H1 (cell line): Measurements from ENCODE around the gene KCNV2. TPM values are rescaled to one million over a fixed set of nuclear protein-coding genes. Genes with fewer than 3 reads are reported as not detected.

Source experiments
- CTCF ChIA-PET: fragments of 300-600 bp; sonication (Branson Sonifier 250); formaldehyde crosslinking; loops from one replicate; lab custom pipeline; 2021; ENCODE audit not compliant: partially characterized antibody; lab: Charles Lee
- POLR2A ChIA-PET: fragments of 300-600 bp; sonication (Branson Sonifier 250); formaldehyde crosslinking; loops from one replicate; lab custom pipeline; 2021; ENCODE audit warnings: inconsistent platforms; ENCODE audit not compliant: partially characterized antibody; lab: Charles Lee
- DNase-seq, 2 experiments: peaks; one replicate each; pipeline versions ENCODE4 v3.0.0 to v3.0.0-alpha.2; 2010 to 2022; ENCODE audit warnings: low spot score in 2 of 2, low read depth in 1 of 2, mixed read lengths in 1 of 2
- FAIRE-seq: peaks from 2 replicates; lab custom pipeline; 2011; peaks lifted over from hg19 to GRCh38; lab: Jason Lieb, UNC
- H2AFZ ChIP-seq: 2 replicates; pipeline ENCODE4 v1.8.1; 2012; ENCODE audit warnings: low read length, inconsistent platforms
- H2AK5ac ChIP-seq: 2 replicates; pipeline ENCODE4 v1.6.1; 2013; ENCODE audit warnings: low read depth, low read length
- H2BK120ac ChIP-seq: replicated peaks from 2 replicates; pipeline ENCODE3; 2013; ENCODE audit warnings: low read depth, low read length, inconsistent platforms
- H2BK12ac ChIP-seq: 2 replicates; pipeline ENCODE4 v1.6.1; 2013; ENCODE audit warnings: low read depth, low read length
- H2BK15ac ChIP-seq: 2 replicates; pipeline ENCODE4 v1.6.1; 2013; ENCODE audit warnings: low read length
- H2BK20ac ChIP-seq: 2 replicates; pipeline ENCODE4 v1.6.1; 2013; ENCODE audit warnings: low read length
- H2BK5ac ChIP-seq: 2 replicates; pipeline ENCODE4 v1.6.1; 2013; ENCODE audit warnings: low read depth, low read length
- H3K14ac ChIP-seq: 2 replicates; pipeline ENCODE4 v1.6.1; 2013; ENCODE audit warnings: inconsistent platforms; ENCODE audit not compliant: insufficient read length
- H3K18ac ChIP-seq: 2 replicates; pipeline ENCODE4 v1.6.1; 2013; ENCODE audit warnings: low read length; ENCODE audit errors: extremely low read depth
- H3K23ac ChIP-seq: 2 replicates; pipeline ENCODE4 v1.6.1; 2013; ENCODE audit warnings: inconsistent platforms; ENCODE audit not compliant: insufficient read length
- H3K23me2 ChIP-seq: 2 replicates; pipeline ENCODE4 v1.6.1; 2013; ENCODE audit warnings: low read depth, low read length
- H3K27ac ChIP-seq: 2 replicates; pipeline ENCODE4 v1.6.1; 2011; ENCODE audit warnings: low read depth, low read length, inconsistent platforms
- H3K27me3 ChIP-seq, 4 experiments: replicated peaks in 1 of 4; 1 replicate in 1 of 4; 2 replicates in 3 of 4; pipeline versions ENCODE4 v1.6.1 to v1.8.1; 2011 to 2013; ENCODE audit warnings: low read length in 3 of 4, mild to moderate bottlenecking in 3 of 4, inconsistent platforms in 2 of 4, mixed read lengths in 2 of 4, moderate library complexity in 1 of 4; ENCODE audit not compliant: control insufficient read depth in 3 of 4, insufficient read depth in 3 of 4; ENCODE audit errors: extremely low read depth in 1 of 4
- H3K36me3 ChIP-seq, 4 experiments: 2 replicates each; pipeline versions ENCODE4 v1.6.1 to v1.8.1; 2011 to 2013; ENCODE audit warnings: mild to moderate bottlenecking in 4 of 4, low read length in 3 of 4, moderate library complexity in 2 of 4, control low read depth in 1 of 4, inconsistent platforms in 1 of 4; ENCODE audit not compliant: insufficient read depth in 4 of 4, control insufficient read depth in 2 of 4
- H3K4ac ChIP-seq: replicated peaks from 2 replicates; pipeline ENCODE3; 2013; ENCODE audit warnings: low read length, low read depth, mixed read lengths, inconsistent platforms; ENCODE audit not compliant: insufficient read length
- H3K4me1 ChIP-seq, 4 experiments: replicated peaks in 1 of 4; 1 replicate in 1 of 4; 2 replicates in 3 of 4; pipeline versions ENCODE4 v1.6.1 to v1.8.1; 2011 to 2013; ENCODE audit warnings: low read length in 3 of 4, inconsistent platforms in 2 of 4, mixed read lengths in 1 of 4; ENCODE audit not compliant: insufficient read depth in 4 of 4, control insufficient read depth in 3 of 4
- H3K4me2 ChIP-seq, 2 experiments: 2 replicates each; pipeline versions ENCODE4 v1.6.1 to v1.8.1; 2011 to 2013; ENCODE audit warnings: low read depth in 2 of 2, low read length in 2 of 2, control low read depth in 1 of 2, inconsistent platforms in 1 of 2, mild to moderate bottlenecking in 1 of 2; ENCODE audit not compliant: insufficient read depth in 1 of 2
- H3K4me3 ChIP-seq, 4 experiments: fragments of 200-600, 300-600 bp in 1 of 4; sonication (generic), shearing (Covaris generic), sonication (Bioruptor Twin) in 1 of 4; 2 replicates each; pipeline versions ENCODE4 v1.5.1 to v1.8.1; 2011 to 2016; ENCODE audit warnings: low read length in 4 of 4, low read depth in 3 of 4, control low read depth in 2 of 4, inconsistent platforms in 2 of 4, mild to moderate bottlenecking in 2 of 4, mixed read lengths in 1 of 4, moderate library complexity in 1 of 4; ENCODE audit not compliant: insufficient read depth in 2 of 4; ENCODE audit errors: extremely low read depth in 1 of 4
- H3K56ac ChIP-seq: replicated peaks from 2 replicates; pipeline ENCODE3; 2013; ENCODE audit warnings: low read depth, mild to moderate bottlenecking, mixed read lengths, low read length, inconsistent platforms; ENCODE audit not compliant: insufficient read length
- H3K79me1 ChIP-seq: 2 replicates; pipeline ENCODE4 v1.6.1; 2013; ENCODE audit warnings: low read depth, low read length, control low read depth
- H3K79me2 ChIP-seq, 2 experiments: 2 replicates each; pipeline versions ENCODE4 v1.6.1 to v1.8.1; 2012 to 2013; ENCODE audit warnings: low read length in 2 of 2, mild to moderate bottlenecking in 2 of 2, inconsistent platforms in 1 of 2; ENCODE audit not compliant: insufficient read depth in 2 of 2, control insufficient read depth in 1 of 2
- H3K9ac ChIP-seq, 4 experiments: replicated peaks in 1 of 4; 1 replicate in 1 of 4; 2 replicates in 3 of 4; pipeline versions ENCODE4 v1.6.1 to v1.8.1; 2011 to 2013; ENCODE audit warnings: low read depth in 3 of 4, low read length in 3 of 4, control low read depth in 2 of 4, mild to moderate bottlenecking in 2 of 4, moderate library complexity in 2 of 4, inconsistent platforms in 1 of 4; ENCODE audit errors: extremely low read depth in 1 of 4
- H3K9me3 ChIP-seq, 2 experiments: 2 replicates each; pipeline versions ENCODE4 v1.6.1 to v1.8.1; 2012 to 2013; ENCODE audit warnings: mild to moderate bottlenecking in 2 of 2, moderate library complexity in 2 of 2, control low read depth in 1 of 2, inconsistent platforms in 1 of 2, low read depth in 1 of 2, low read length in 1 of 2, mixed read lengths in 1 of 2; ENCODE audit not compliant: insufficient read depth in 2 of 2
- H4K20me1 ChIP-seq, 2 experiments: replicated peaks in 1 of 2; 2 replicates each; pipeline versions ENCODE3 to v1.8.1; 2011 to 2013; ENCODE audit warnings: inconsistent platforms in 2 of 2, low read length in 2 of 2, mild to moderate bottlenecking in 1 of 2; ENCODE audit not compliant: insufficient read depth in 2 of 2, control insufficient read depth in 1 of 2
- H4K5ac ChIP-seq: 2 replicates; pipeline ENCODE4 v1.6.1; 2013; ENCODE audit warnings: low read length, low read depth, mixed read lengths, inconsistent platforms; ENCODE audit not compliant: insufficient read length
- H4K8ac ChIP-seq: 2 replicates; pipeline ENCODE4 v1.8.0; 2013; ENCODE audit warnings: mild to moderate bottlenecking, moderate library complexity, low read length, inconsistent platforms; ENCODE audit not compliant: insufficient read depth; ENCODE audit errors: extremely low read depth
- H4K91ac ChIP-seq: replicated peaks from 2 replicates; pipeline ENCODE3; 2013; ENCODE audit warnings: low read length, mixed read lengths, inconsistent platforms; ENCODE audit not compliant: insufficient read length
- ASH2L ChIP-seq: fragments of 200-600, 300-600 bp; sonication (generic); IDR thresholded peaks from one replicate; pipeline ENCODE4 v1.7.1; 2017; ENCODE audit warnings: low read length
- CBX5 ChIP-seq: fragments of 300-800, 300-1000 bp; sonication (generic); IDR thresholded peaks from 2 replicates; pipeline ENCODE4 v1.7.1; 2016; ENCODE audit warnings: antibody characterized with exemption, low read length, low read depth
- CHD1 ChIP-seq: IDR thresholded peaks from 2 replicates; pipeline ENCODE4 v1.6.1; 2012; ENCODE audit warnings: low read depth, low read length, improper control_type of control experiment
- CREB1 ChIP-seq: IDR thresholded peaks from 2 replicates; pipeline ENCODE4 v1.6.1; 2012; ENCODE audit warnings: inconsistent platforms
- GABPA ChIP-seq: IDR thresholded peaks from 2 replicates; pipeline ENCODE4 v1.6.1; 2011; ENCODE audit warnings: mild to moderate bottlenecking, low read length, moderate library complexity, borderline replicate concordance; ENCODE audit not compliant: insufficient read depth
- PHF8 ChIP-seq: fragments of 200-600 bp; sonication (generic); conservative IDR thresholded peaks from 2 replicates; pipeline ENCODE4 v1.7.1; 2012; ENCODE audit warnings: low read depth, mild to moderate bottlenecking, inconsistent platforms, low read length, moderate library complexity
- TEAD4 ChIP-seq: IDR thresholded peaks from 2 replicates; pipeline ENCODE4 v1.6.1; 2012; ENCODE audit warnings: low read depth, low read length, inconsistent platforms, mixed read lengths
- polyA plus RNA-seq, 7 experiments: library from polyadenylated mRNA; depleted of rRNA in 3 of 7; stranded (reverse) in 5 of 7; unstranded in 2 of 7; fragments of >200 nt in 5 of 7; fragments of 200-250 nt in 2 of 7; gene quantifications; 1 replicate in 5 of 7; 2 replicates in 1 of 7; 4 replicates in 1 of 7; pipeline versions ENCODE4 v1.2.1 to v1.2.3, GENCODE V29; 2011 to 2013; ENCODE audit warnings: missing spikeins in 2 of 7, mixed read lengths in 2 of 7
- total RNA-seq: library from RNA; stranded (reverse); fragmentation: NEBNext Ultra II Directional; extraction: Animal tissue kit (Norgen Biotek cat#: 25700); gene quantifications from 2 replicates; pipeline ENCODE4 v1.2.1, GENCODE V29; 2021

The KCNV2 gene
- total and polyA plus RNA-seq, 2 of the 8 experiments (the other 6 are each of a cell fraction or from before 2014, with no cell fraction given) = not detected

- H3K79me2 ChIP-seq = peaks cover 0 to 19% of the 10 kb centered on the region in 2 experiments; a peak in 2 of 4 replicates
- no peaks in the 10 kb centered on the region for H3K79me1 ChIP-seq
- H3K18ac ChIP-seq = no peak overlapping the region
- H4K8ac ChIP-seq = no peak overlapping the region
- no peak overlapping the region for H4K91ac ChIP-seq
- no peak overlapping the region for H2BK20ac ChIP-seq
- H3K56ac ChIP-seq = no peak overlapping the region
- no peaks in the 10 kb centered on the region for H3K27me3 ChIP-seq
- H3K23me2 ChIP-seq = no peaks in the 10 kb centered on the region
- no peak overlapping the region for H3K23ac ChIP-seq
- H3K4me2 ChIP-seq = no peak overlapping the region
- peaks cover 2 to 8% of the 10 kb centered on the region in 2 experiments; a peak in 2 of 4 replicates for H3K9me3 ChIP-seq
- no peak overlapping the region for H4K5ac ChIP-seq
- H2BK120ac ChIP-seq = no peak overlapping the region
- no peaks in the 10 kb centered on the region for H4K20me1 ChIP-seq
- H3K4me3 ChIP-seq = no peak overlapping the region
- no peak overlapping the region for H2BK12ac ChIP-seq
- H2AFZ ChIP-seq = no peak overlapping the region
- H2BK5ac ChIP-seq = no peak overlapping the region
- ChIA-PET POLR2A (no interaction called here), CTCF (interaction anchor here (1.2 kb wide), 1 partner anchor 28 kb away, joined by 4 read pairs; no protein-coding TSS in a partner anchor)
- TF ChIP-seq CBX5 (no peak), CREB1 (no peak), PHF8 (no peak), GABPA (no peak), CHD1 (no peak), TEAD4 (no peak), ASH2L (no peak)
- peaks cover 2 to 43% (median 22%) of the 10 kb centered on the region in 4 experiments; a peak in 6 of 8 replicates for H3K36me3 ChIP-seq
- no peak for DNase-seq
- no peak overlapping the region for H3K9ac ChIP-seq
- H2AK5ac ChIP-seq = no peak overlapping the region
- H3K14ac ChIP-seq = no peak overlapping the region
- peaks cover 0 to 8% (median 1%) of the 10 kb centered on the region in 4 experiments; a peak in 2 of 7 replicates for H3K4me1 ChIP-seq
- H3K4ac ChIP-seq = no peak overlapping the region
- H2BK15ac ChIP-seq = no peak overlapping the region
- no peak overlapping the region for H3K27ac ChIP-seq
- FAIRE-seq = no peak
These were observed 54.4 kb downstream of the KCNV2 start for GRCh38 chr9:2771661-2772060.
